KMS-11 (cell line): ENCODE measurements around the gene AKNA.

ENCODE experiments used
- H2AFZ ChIP-seq: fragments of 200-600 bp; sonication (generic); 2 replicates; pipeline ENCODE4 v1.6.1; 2016; ENCODE audit warnings: antibody characterized with exemption, mixed run types, low read depth
- H3K27ac ChIP-seq: fragments of 200-600 bp; sonication (generic); 2 replicates; pipeline ENCODE4 v1.6.1; 2016; ENCODE audit warnings: mild to moderate bottlenecking, mixed run types
- H3K27me3 ChIP-seq: fragments of 200-600 bp; sonication (generic); 2 replicates; pipeline ENCODE4 v1.6.1; 2017; ENCODE audit warnings: mild to moderate bottlenecking, low read depth, mixed run types, moderate library complexity; ENCODE audit not compliant: insufficient read depth
- H3K36me3 ChIP-seq: fragments of 200-600 bp; sonication (generic); 2 replicates; pipeline ENCODE4 v1.6.1; 2017; ENCODE audit warnings: mild to moderate bottlenecking, mixed run types; ENCODE audit not compliant: insufficient read depth
- H3K4me1 ChIP-seq: fragments of 200-600 bp; sonication (generic); 2 replicates; pipeline ENCODE4 v1.6.1; 2016; ENCODE audit warnings: mild to moderate bottlenecking, low read depth, mixed run types; ENCODE audit not compliant: poor library complexity, severe bottlenecking
- H3K4me2 ChIP-seq: fragments of 200-600 bp; sonication (generic); 2 replicates; pipeline ENCODE4 v1.7.0; 2016; ENCODE audit warnings: mild to moderate bottlenecking, mixed run types
- H3K4me3 ChIP-seq: fragments of 200-600 bp; sonication (generic); IDR thresholded peaks from 2 replicates; pipeline ENCODE4 v1.6.1; 2017; ENCODE audit warnings: low read depth, low read length, mixed read lengths; ENCODE audit not compliant: insufficient read depth
- H3K79me2 ChIP-seq: fragments of 200-600 bp; sonication (generic); 2 replicates; pipeline ENCODE4 v1.6.1; 2016; ENCODE audit warnings: low read depth, mixed run types; ENCODE audit not compliant: insufficient read depth
- H3K9ac ChIP-seq: fragments of 200-600 bp; sonication (generic); 2 replicates; pipeline ENCODE4 v1.6.1; 2016; ENCODE audit warnings: mild to moderate bottlenecking, mixed run types
- H4K20me1 ChIP-seq: fragments of 200-600 bp; sonication (generic); 2 replicates; pipeline ENCODE4 v1.6.1; 2016; ENCODE audit warnings: mild to moderate bottlenecking, mixed run types; ENCODE audit not compliant: insufficient read depth
- CTCF ChIP-seq: fragments of 200-600 bp; sonication (generic); conservative IDR thresholded peaks from 2 replicates; pipeline ENCODE4 v1.6.1; 2017; ENCODE audit warnings: low read depth, mild to moderate bottlenecking, antibody characterized with exemption, low read length, moderate library complexity, mixed read lengths

The AKNA gene

GRCh38 chr9:114426046-114426948 lies 38.5 kb upstream of the AKNA start:
- Histone ChIP-seq H3K4me3 (no peak overlapping the region), H3K4me2 (no peak overlapping the region), H3K27me3 (no peaks in the 10 kb centered on the region), H3K27ac (no peak overlapping the region), H3K4me1 (no peaks in the 10 kb centered on the region), H3K9ac (no peak overlapping the region), H2AFZ (no peak overlapping the region), H4K20me1 (0 out of 2 replicates have a peak, but pooled peaks cover 4% of the 10 kb centered on the region), H3K36me3 (no peaks in the 10 kb centered on the region; the same call in 1 of the 2 replicates), H3K79me2 (no peaks in the 10 kb centered on the region)
- TF ChIP-seq CTCF = no peak

- Histone ChIP-seq H3K4me1 (no peaks in the 10 kb centered on the region), H3K27ac (no peak overlapping the region), H4K20me1 (0 out of 2 replicates have a peak, but pooled peaks cover 4% of the 10 kb centered on the region), H3K27me3 (no peaks in the 10 kb centered on the region), H2AFZ (no peak overlapping the region), H3K4me3 (no peak overlapping the region), H3K36me3 (no peaks in the 10 kb centered on the region; the same call in 1 of the 2 replicates), H3K9ac (no peak overlapping the region), H3K4me2 (no peak overlapping the region), H3K79me2 (no peaks in the 10 kb centered on the region)
- TF ChIP-seq CTCF = no peak
Measured at GRCh38 chr9:114425126-114425525, 37.3 kb upstream of the AKNA start.

- Histone ChIP-seq H3K4me2 (no peak overlapping the region), H3K79me2 (no peaks in the 10 kb centered on the region), H3K4me1 (no peaks in the 10 kb centered on the region), H4K20me1 (0 out of 2 replicates have a peak, but pooled peaks cover 4% of the 10 kb centered on the region), H2AFZ (no peak overlapping the region), H3K27me3 (no peaks in the 10 kb centered on the region), H3K36me3 (no peaks in the 10 kb centered on the region; the same call in 1 of the 2 replicates), H3K4me3 (no peak overlapping the region), H3K9ac (no peak overlapping the region), H3K27ac (no peak overlapping the region)
- TF ChIP-seq CTCF = no peak
Measured at GRCh38 chr9:114424126-114424525, 36.3 kb upstream of the AKNA start.

- Histone ChIP-seq H3K27me3 (no peaks in the 10 kb centered on the region), H3K9ac (no peak overlapping the region), H3K36me3 (no peaks in the 10 kb centered on the region; the same call in 1 of the 2 replicates), H3K4me1 (no peaks in the 10 kb centered on the region), H3K79me2 (no peaks in the 10 kb centered on the region), H2AFZ (no peak overlapping the region), H3K4me3 (no peak overlapping the region), H4K20me1 (0 out of 2 replicates have a peak, but pooled peaks cover 4% of the 10 kb centered on the region), H3K4me2 (no peak overlapping the region), H3K27ac (no peak overlapping the region)
- no peak for TF ChIP-seq CTCF
Measured at GRCh38 chr9:114423181-114423580, 35.4 kb upstream of the AKNA start.
